CD8-positive, alpha-beta memory T cell (primary cell): ENCODE results near the gene RNASE12. TPM values are rescaled to one million over a fixed set of nuclear protein-coding genes. Genes with fewer than 3 reads are reported as not detected.

Experiments
- CTCF ChIA-PET: fragments of 350-600 bp; sonication (Branson Sonifier 250); formaldehyde crosslinking; loops from one replicate; lab custom pipeline; 2021; ENCODE audit warnings: antibody characterized with exemption; lab: Charles Lee
- POLR2A ChIA-PET: fragments of 350-600 bp; sonication (Branson Sonifier 250); formaldehyde crosslinking; loops from one replicate; lab custom pipeline; 2021; ENCODE audit warnings: antibody characterized with exemption; lab: Charles Lee
- DNase-seq, 5 donors: peaks; one replicate each; pipeline versions ENCODE4 v3.0.0 to v3.0.0-alpha.2; 2020 to 2022; ENCODE audit warnings: mixed read lengths in 1 of 5
- H3K27ac ChIP-seq: one replicate; pipeline ENCODE4 v1.7.0; 2013; ENCODE audit warnings: low read depth, mild to moderate bottlenecking, low read length, moderate library complexity
- H3K27me3 ChIP-seq: 2 replicates; pipeline ENCODE4 v1.7.0; 2013; ENCODE audit warnings: low read length, mild to moderate bottlenecking; ENCODE audit not compliant: insufficient read depth, poor library complexity, severe bottlenecking
- H3K36me3 ChIP-seq: 2 replicates; pipeline ENCODE4 v1.7.0; 2013; ENCODE audit warnings: mild to moderate bottlenecking, low read length, moderate library complexity; ENCODE audit not compliant: insufficient read depth
- H3K4me1 ChIP-seq: 2 replicates; pipeline ENCODE4 v1.7.0; 2013; ENCODE audit warnings: mild to moderate bottlenecking, low read length, moderate library complexity; ENCODE audit not compliant: insufficient read depth
- H3K4me3 ChIP-seq: 2 replicates; pipeline ENCODE4 v1.7.0; 2013; ENCODE audit warnings: mild to moderate bottlenecking, low read length
- H3K9me3 ChIP-seq: 2 replicates; pipeline ENCODE4 v1.7.0; 2013; ENCODE audit warnings: mild to moderate bottlenecking, low read length
- H3K27ac Mint-ChIP-seq, 8 donors: one replicate each; pipeline ENCODE4 v1.8.0; 2020 to 2021; ENCODE audit warnings: mixed read lengths in 8 of 8, mild to moderate bottlenecking in 6 of 8, inconsistent platforms in 3 of 8, moderate library complexity in 3 of 8
- H3K27me3 Mint-ChIP-seq, 2 donors: one replicate each; pipeline ENCODE4 v1.8.0; 2020 to 2021; ENCODE audit warnings: mixed read lengths in 2 of 2, mild to moderate bottlenecking in 1 of 2, moderate library complexity in 1 of 2
- H3K36me3 Mint-ChIP-seq, 3 donors: one replicate each; pipeline ENCODE4 v1.8.0; 2020 to 2021; ENCODE audit warnings: mixed read lengths in 3 of 3, inconsistent platforms in 1 of 3, mild to moderate bottlenecking in 1 of 3
- H3K4me1 Mint-ChIP-seq, 3 donors: one replicate each; pipeline ENCODE4 v1.8.0; 2020 to 2021; ENCODE audit warnings: mixed read lengths in 3 of 3, inconsistent platforms in 1 of 3, mild to moderate bottlenecking in 1 of 3
- H3K4me3 Mint-ChIP-seq, 7 donors: one replicate each; pipeline ENCODE4 v1.8.0; 2020 to 2021; ENCODE audit warnings: mixed read lengths in 7 of 7, mild to moderate bottlenecking in 6 of 7, moderate library complexity in 4 of 7, inconsistent platforms in 2 of 7
- H3K9me3 Mint-ChIP-seq, 5 donors: one replicate each; pipeline ENCODE4 v1.8.0; 2020 to 2022; ENCODE audit warnings: mixed read lengths in 5 of 5, mild to moderate bottlenecking in 3 of 5, moderate library complexity in 2 of 5, inconsistent platforms in 1 of 5
- polyA plus RNA-seq: library from polyadenylated mRNA; unstranded; fragments of 300-500 nt; fragmentation: Illumina TruSeq; gene quantifications from one replicate; pipeline ENCODE4 v1.2.3, GENCODE V29; 2021
- total RNA-seq, 2 experiments: library from RNA; stranded (reverse); gene quantifications; one replicate each; pipeline ENCODE4 v1.2.3, GENCODE V29; 2021

The RNASE12 gene
- total and polyA plus RNA-seq, 3 experiments from 2014 or later = not detected

GRCh38 chr14:20548414-20549158, 42.6 kb downstream of the RNASE12 start:
- Histone ChIP-seq H3K27me3 (no peaks in the 10 kb centered on the region), H3K4me3 (no peak overlapping the region), H3K4me1 (no peaks in the 10 kb centered on the region), H3K36me3 (no peaks in the 10 kb centered on the region), H3K27ac (no peak overlapping the region), H3K9me3 (no peaks in the 10 kb centered on the region)
- Mint-ChIP-seq H3K27ac (no peak overlapping the region), H3K9me3 (no peaks in the 10 kb centered on the region), H3K27me3 (peaks cover 21 to 44% of the 10 kb centered on the region in 2 donors), H3K4me3 (no peak overlapping the region), H3K4me1 (no peaks in the 10 kb centered on the region), H3K36me3 (peaks cover 0 to 5% (median 0%) of the 10 kb centered on the region in 3 donors)
- no peak for DNase-seq
- ChIA-PET POLR2A (interaction anchor here (0.7 kb wide), 1 partner anchor 700 kb away, joined by 3 read pairs; no protein-coding TSS in a partner anchor), CTCF (interaction anchor here (0.9 to 1.8 kb wide), 3 partner anchors 18 to 61 kb away, joined by 3 read pairs; no protein-coding TSS in a partner anchor)

GRCh38 chr14:20546877-20547276, 44.3 kb downstream of the RNASE12 start:
- Histone ChIP-seq H3K9me3 (no peaks in the 10 kb centered on the region), H3K27ac (no peak overlapping the region), H3K4me1 (no peaks in the 10 kb centered on the region), H3K4me3 (no peak overlapping the region), H3K27me3 (no peaks in the 10 kb centered on the region), H3K36me3 (no peaks in the 10 kb centered on the region)
- Mint-ChIP-seq H3K36me3 (peaks cover 0 to 5% (median 0%) of the 10 kb centered on the region in 3 donors), H3K4me1 (no peaks in the 10 kb centered on the region), H3K27ac (no peak overlapping the region), H3K9me3 (no peaks in the 10 kb centered on the region), H3K4me3 (no peak overlapping the region), H3K27me3 (peaks cover 23 to 37% of the 10 kb centered on the region in 2 donors)
- no peak for DNase-seq
- ChIA-PET POLR2A (no interaction called here), CTCF (interaction anchor here (1.8 kb wide), 1 partner anchor 22 kb away, joined by 3 read pairs; no protein-coding TSS in a partner anchor)

Other genes with a start within 250 kb of the RNASE12 start
- gene PARP2, start 247.7 kb downstream of the RNASE12 start, total RNA-seq = 10 to 100 TPM; 35.0 to 41.3 TPM
- gene PARP2, start 247.7 kb downstream of the RNASE12 start, polyA plus RNA-seq = 13.6 TPM
- gene TEP1, start 177.9 kb downstream of the RNASE12 start, total RNA-seq = 10 to 100 TPM; 31.7 to 33.0 TPM
- 9.1 TPM for gene TEP1, start 177.9 kb downstream of the RNASE12 start, polyA plus RNA-seq
- under 1 TPM; 0.09 TPM for gene KLHL33, start 155.2 kb downstream of the RNASE12 start, total RNA-seq
- 0.12 TPM for gene KLHL33, start 155.2 kb downstream of the RNASE12 start, polyA plus RNA-seq
- 10 to 100 TPM; 58.0 to 58.1 TPM for gene OSGEP, start 136.6 kb downstream of the RNASE12 start, total RNA-seq
- 48.9 TPM for gene OSGEP, start 136.6 kb downstream of the RNASE12 start, polyA plus RNA-seq
- 100 to 1,000 TPM; 242 to 248 TPM for gene APEX1, start 136.2 kb downstream of the RNASE12 start, total RNA-seq
- gene APEX1, start 136.2 kb downstream of the RNASE12 start, polyA plus RNA-seq = 117 TPM
- 10 to 100 TPM; 29.5 to 33.5 TPM for gene PIP4P1, start 129.9 kb downstream of the RNASE12 start, total RNA-seq
- 36.4 TPM for gene PIP4P1, start 129.9 kb downstream of the RNASE12 start, polyA plus RNA-seq
- gene PNP, start 122.0 kb downstream of the RNASE12 start, total RNA-seq = 100 to 1,000 TPM; 181 to 188 TPM
- 84.0 TPM for gene PNP, start 122.0 kb downstream of the RNASE12 start, polyA plus RNA-seq
- under 1 TPM in 1 of 2 experiments, not detected in 1; 0.31 TPM for gene RNASE10, start 85.8 kb downstream of the RNASE12 start, total RNA-seq
- gene RNASE10, start 85.8 kb downstream of the RNASE12 start, polyA plus RNA-seq = not detected
- not detected for gene RNASE9, start 30.3 kb downstream of the RNASE12 start, total RNA-seq
- gene RNASE9, start 30.3 kb downstream of the RNASE12 start, polyA plus RNA-seq = not detected
- gene RNASE11, start 3.4 kb downstream of the RNASE12 start, total RNA-seq = not detected
- gene RNASE11, start 3.4 kb downstream of the RNASE12 start, polyA plus RNA-seq = not detected
- gene OR6S1, start 50.3 kb upstream of the RNASE12 start, total RNA-seq = not detected
- gene OR6S1, start 50.3 kb upstream of the RNASE12 start, polyA plus RNA-seq = not detected
- under 1 TPM in 1 of 2 experiments, not detected in 1; 0.57 TPM for gene RNASE4, start 93.2 kb upstream of the RNASE12 start, total RNA-seq
- gene RNASE4, start 93.2 kb upstream of the RNASE12 start, polyA plus RNA-seq = 2.3 TPM
- under 1 TPM; 0.39 to 0.58 TPM for gene ANG, start 97.4 kb upstream of the RNASE12 start, total RNA-seq
- gene ANG, start 97.4 kb upstream of the RNASE12 start, polyA plus RNA-seq = 1.4 TPM
- not detected for gene EDDM3A, start 154.5 kb upstream of the RNASE12 start, total RNA-seq
- not detected for gene EDDM3A, start 154.5 kb upstream of the RNASE12 start, polyA plus RNA-seq
- gene EDDM3B, start 177.0 kb upstream of the RNASE12 start, total RNA-seq = not detected
- gene EDDM3B, start 177.0 kb upstream of the RNASE12 start, polyA plus RNA-seq = not detected
- gene RNASE6, start 189.9 kb upstream of the RNASE12 start, total RNA-seq = under 1 TPM; 0.74 to 0.95 TPM
- gene RNASE6, start 189.9 kb upstream of the RNASE12 start, polyA plus RNA-seq = 9.8 TPM
- 1 to 10 TPM; 3.5 to 4.3 TPM for gene RNASE1, start 211.5 kb upstream of the RNASE12 start, total RNA-seq
- gene RNASE1, start 211.5 kb upstream of the RNASE12 start, polyA plus RNA-seq = not detected